T47D (cell line): ENCODE results near the gene ACOT4.

Experiments used
- DNase-seq, 2 experiments: peaks; one replicate each; pipeline versions ENCODE4 v3.0.0 to v3.0.0-alpha.2; 2011 to 2012; ENCODE audit warnings: low read depth in 1 of 2, low spot score in 1 of 2
- JUND ChIP-seq: IDR thresholded peaks from 2 replicates; pipeline ENCODE4 v1.6.1; 2012; ENCODE audit warnings: low read depth
- in situ Hi-C: cut with HindIII; loops from 2 replicates; pipeline ENCODE4 v1.10.0; 2016; ENCODE audit warnings: low sequenced_read_pairs, low pct_unique_long_range_greater_than_20kb

Gene ACOT4

DNA sequence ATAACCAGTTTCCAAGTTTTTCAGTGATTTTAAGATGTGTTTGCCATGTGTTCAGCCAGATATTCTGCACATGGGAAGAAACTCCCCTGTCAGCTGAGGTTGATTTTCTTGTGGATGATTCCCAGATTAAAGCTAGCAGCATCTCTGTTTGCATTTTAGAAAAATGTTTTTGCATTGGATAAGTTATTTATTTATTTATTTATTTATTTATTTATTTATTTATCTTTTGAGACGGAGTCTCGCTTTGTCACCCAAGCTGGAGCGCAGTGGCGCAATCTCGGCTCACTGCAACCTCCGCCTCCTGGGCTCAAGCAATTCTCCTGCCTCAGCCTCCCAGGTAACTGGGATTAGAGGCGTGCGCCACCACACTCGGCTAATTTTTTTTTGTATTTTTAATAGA lies 2.8 kb downstream of the ACOT4 start:
- TF ChIP-seq JUND = no peak
- DNase-seq = no peak
- in situ Hi-C loops = no loop called here

DNA sequence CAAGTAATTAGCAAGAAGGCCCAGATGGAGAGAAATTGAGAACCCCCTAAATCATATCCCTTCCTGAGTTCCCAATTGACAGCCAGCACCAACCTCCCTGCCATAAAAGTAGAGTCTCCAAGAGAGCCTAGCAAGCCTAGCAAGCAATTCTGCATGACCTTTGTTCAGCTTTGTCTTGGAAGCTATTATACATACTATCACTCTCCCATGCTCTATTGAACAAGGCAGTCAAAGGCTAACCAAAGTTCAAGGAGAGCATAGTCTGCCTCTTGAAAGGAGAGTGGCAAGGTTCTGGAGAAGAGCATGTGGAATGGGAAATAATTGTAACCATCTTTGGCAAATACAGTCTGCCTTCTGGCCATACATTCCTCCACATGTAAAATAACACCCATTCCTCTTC lies 7.8 kb downstream of the ACOT4 start:
- DNase-seq = no peak
- in situ Hi-C loops = no loop called here
- no peak for TF ChIP-seq JUND

DNA sequence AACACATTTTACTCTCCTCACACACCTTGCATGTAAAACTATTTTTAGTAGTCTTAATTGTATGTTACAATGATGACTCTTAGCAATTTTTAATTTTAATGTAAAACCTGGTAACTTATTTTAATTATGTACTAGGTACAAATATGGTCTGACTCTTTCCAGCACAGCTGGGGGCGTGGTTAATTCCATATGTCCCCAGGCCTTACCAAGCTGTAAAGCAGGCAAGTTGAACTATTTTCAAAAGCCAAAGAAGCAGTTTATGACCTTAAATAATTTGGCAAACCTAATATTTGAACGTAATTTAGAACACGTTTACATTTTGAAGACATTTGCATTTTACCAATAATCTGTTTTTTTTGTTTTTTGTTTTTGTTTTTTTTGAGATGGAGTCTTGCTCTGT lies 11.3 kb downstream of the ACOT4 start:
- DNase-seq = peak in 1 of 2 experiments; percentile 72
- no peak for TF ChIP-seq JUND
- in situ Hi-C loops = no loop called here

DNA sequence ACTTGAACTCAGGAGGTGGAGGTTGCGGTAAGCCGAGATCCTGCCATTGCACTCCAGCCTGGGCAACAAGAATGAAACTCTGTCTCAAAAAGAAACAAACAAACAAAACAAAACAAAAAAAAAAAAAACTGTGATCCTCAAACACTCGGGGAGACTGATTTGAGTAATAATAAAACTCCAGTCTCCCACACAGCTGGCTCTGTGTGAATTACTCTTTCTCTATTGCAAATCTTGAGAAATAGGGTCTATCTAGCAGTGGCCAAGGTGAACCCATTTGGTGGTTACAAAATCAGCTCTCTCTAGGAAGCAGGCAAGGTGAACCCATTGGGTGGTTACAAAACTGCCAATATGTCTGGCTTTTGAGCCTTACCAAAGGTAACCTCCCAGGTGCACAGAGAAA lies 14.6 kb downstream of the ACOT4 start:
- DNase-seq = no peak
- in situ Hi-C loops = no loop called here
- TF ChIP-seq JUND = no peak

DNA sequence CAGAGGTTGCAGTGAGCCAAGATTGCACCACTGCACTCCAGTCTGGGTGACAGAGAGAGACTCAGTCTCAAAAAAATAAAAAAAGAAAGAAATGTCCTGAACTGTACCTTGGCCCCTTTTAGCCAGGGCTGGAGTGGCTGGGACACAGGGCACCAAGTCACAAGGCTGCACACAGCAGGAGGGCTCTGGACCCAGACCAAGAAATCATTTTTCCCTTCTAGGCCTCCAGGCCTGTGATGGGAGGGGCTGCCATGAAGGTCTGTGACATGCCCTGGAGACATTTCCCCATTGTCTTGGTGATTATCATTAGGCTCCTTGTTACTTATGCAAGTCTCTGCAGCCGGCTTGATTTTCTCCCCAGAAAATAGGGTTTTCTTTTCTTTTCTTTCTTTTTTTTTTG lies 15.6 kb downstream of the ACOT4 start:
- in situ Hi-C loops = no loop called here
- DNase-seq = no peak
- no peak for TF ChIP-seq JUND

DNA sequence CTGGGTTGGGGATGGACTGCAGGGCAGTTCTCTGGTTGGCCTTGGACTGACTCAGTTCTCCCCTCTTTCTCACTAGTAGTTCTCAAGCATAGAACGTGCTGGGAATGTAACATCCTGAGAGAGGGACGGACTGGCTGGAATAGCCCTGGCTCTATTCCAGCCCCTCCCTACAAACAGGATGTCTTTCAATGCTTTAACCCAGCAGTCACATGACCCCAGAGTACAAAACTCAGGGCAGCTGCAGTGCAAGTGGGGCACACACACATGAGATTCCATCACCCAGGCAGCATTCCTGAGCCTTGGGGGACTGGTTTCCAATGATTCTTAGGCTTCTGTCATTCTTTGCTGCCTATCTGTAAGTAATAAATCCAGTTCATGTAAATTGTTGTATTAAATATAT lies 19.0 kb downstream of the ACOT4 start:
- peak in 1 of 2 experiments; percentile 97 for DNase-seq
- in situ Hi-C loops = no loop called here
- no peak for TF ChIP-seq JUND

DNA sequence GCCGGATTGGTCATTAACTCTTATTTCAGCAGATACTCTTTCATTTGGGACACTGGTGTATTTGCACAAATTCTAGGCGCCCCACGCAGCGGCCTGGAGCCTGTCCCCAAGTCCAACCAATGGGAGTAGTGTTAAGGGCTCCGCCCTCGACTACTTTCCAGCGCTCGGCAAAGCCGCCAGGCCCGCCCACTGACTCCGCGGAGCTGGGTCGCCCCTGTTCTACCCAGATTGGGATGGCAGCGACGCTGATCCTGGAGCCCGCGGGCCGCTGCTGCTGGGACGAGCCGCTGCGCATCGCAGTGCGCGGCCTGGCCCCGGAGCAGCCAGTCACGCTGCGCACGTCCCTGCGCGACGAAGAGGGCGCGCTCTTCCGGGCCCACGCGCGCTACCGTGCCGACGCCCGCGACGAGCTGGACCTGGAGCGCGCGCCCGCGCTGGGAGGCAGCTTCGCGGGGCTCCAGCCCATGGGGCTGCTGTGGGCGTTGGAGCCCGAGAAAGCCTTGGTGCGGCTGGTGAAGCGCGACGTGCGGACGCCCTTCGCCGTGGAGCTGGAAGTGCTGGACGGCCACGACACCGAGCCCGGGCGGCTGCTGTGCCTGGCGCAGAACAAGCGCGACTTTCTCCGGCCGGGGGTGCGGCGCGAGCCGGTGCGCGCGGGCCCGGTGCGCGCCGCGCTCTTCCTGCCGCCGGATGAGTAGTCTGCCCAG lies 20.8 kb downstream of the ACOT4 start, which contains the start of gene ACOT6:
ACOT6 (plus strand) TSS at position 179 of the 707 bp plus-strand sequence; CDS start at position 234, 55 bp downstream.
- TF ChIP-seq JUND = no peak
- peak; percentile 91 to 95 for DNase-seq
- in situ Hi-C loops = no loop called here

DNA sequence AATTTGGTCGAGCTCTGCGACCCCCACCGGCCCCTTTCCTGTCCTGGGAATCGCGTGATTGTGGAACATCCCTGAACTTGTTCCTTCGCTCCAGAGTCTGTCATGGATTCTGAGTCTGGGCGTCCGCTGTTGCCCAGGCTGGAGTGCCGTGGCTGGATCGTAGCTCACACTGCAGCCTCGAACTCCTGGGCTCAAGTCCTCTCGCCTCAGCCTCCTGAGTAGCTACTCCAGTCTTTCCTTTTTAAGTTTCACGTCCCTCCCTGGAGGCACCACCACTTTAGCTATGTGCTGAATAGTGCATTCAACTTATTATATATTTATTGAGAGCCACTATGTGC lies 21.3 kb downstream of the ACOT4 start:
- in situ Hi-C loops = no loop called here
- TF ChIP-seq JUND = no peak
- DNase-seq = peak in 1 of 2 experiments; percentile 55

DNA sequence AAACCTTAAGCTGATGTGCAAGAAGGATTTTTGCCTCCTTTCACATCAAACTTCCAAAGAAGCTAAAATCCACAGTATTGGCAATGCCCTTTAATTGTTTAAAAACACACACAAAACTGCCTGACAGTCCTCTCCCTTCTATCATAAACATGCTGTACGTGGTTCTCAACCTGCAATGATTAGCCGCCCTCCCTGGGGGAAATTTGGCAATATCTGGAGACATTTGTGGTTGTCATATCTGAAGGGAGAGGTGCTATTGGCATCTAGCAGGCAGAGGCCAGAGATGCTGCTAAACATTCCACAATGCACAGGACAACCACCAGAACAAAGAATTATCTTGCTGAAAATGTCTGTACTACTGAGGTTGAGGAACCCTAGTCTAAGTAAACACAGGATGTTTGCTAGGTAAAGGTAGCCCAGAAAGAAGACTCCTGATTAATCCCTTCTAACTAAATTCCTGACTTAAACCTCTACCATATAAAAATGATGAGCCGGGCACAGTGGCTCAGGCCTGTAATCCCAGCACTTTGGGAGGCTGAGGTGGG lies 21.8 kb downstream of the ACOT4 start:
- TF ChIP-seq JUND = no peak
- in situ Hi-C loops = no loop called here
- DNase-seq = peak in 1 of 2 experiments; percentile 77

DNA sequence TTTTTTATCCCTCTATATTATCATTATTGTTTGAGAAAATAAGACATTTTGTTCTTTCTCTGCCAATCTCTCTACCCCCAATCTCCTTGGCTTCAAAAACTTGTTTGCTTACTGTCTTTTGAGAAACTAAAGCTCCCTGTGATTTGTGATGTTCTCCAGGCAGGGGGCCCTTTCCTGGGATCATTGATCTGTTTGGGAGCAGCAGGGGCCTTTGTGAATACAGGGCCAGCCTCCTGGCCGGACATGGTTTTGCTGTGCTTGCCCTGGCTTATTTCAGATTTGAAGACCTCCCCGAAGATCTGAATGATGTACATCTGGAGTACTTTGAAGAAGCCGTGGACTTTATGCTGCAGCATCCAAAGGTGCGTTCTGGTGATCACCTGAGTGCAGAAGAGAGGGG lies 25.2 kb downstream of the ACOT4 start:
- DNase-seq = no peak
- no peak for TF ChIP-seq JUND
- in situ Hi-C loops = no loop called here

DNA sequence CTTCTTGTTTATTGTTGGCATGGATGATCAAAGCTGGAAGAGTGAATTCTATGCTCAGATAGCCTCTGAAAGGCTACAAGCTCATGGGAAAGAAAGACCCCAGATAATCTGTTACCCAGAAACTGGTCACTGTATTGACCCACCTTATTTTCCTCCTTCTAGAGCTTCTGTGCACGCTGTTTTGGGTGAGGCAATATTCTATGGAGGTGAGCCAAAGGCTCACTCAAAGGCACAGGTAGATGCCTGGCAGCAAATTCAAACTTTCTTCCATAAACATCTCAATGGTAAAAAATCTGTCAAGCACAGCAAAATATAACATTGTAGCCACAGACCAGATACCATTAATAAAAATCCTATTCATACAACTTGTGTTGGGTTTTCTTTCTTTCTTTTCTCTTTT lies 27.9 kb downstream of the ACOT4 start:
- in situ Hi-C loops = no loop called here
- no peak for DNase-seq
- TF ChIP-seq JUND = no peak

DNA sequence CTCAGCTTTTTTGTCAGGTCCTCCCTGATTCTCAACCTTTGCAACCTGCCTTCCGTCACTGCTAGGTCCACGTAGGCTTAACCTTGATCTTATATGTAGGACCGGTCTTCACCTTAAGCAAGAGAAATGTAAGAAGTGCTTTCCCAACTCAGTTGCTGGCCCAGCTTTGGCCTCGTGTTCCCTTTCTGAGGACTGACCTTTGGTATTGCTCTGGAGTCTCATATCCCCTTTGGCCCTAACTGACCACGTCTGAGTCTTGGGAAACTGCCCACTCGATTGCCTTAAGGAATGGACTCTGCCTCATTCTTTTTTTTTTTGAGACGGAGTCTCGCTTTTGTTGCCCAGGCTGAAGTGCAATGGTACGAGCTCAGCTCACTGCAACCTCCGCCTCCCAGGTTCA lies 28.6 kb downstream of the ACOT4 start:
- no peak for DNase-seq
- no peak for TF ChIP-seq JUND
- in situ Hi-C loops = no loop called here

DNA sequence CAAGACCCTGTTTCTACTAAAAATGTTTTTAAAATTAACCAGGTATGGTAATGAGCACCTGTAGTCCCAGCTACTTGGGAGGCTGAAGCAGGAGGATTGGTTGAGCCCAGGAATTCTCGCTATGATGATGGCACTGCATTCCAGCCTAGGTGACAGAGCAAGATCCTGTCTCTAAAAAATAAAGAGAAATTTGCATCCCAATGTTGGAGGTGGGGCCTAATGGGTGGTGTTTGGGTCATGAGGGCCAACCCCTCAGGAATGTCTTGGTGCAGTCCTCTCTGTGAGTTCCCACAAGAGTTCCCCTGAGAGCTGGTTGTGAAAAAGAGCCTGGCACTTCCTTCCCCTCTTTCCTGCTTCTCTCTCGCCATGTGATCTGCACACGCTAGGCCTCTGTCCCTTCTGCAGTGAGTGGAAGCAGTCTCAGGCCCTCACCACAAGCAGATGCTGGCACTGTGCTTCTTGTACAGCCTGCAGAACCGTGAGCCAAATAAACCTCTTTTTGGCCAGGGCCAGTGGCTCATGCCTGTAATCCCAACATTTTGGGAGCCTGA lies 31.9 kb downstream of the ACOT4 start:
- no peak for TF ChIP-seq JUND
- in situ Hi-C loops = no loop called here
- DNase-seq = no peak
